Progenitor cell of endocrine pancreas (in vitro differentiated cells): ENCODE measurements around the gene MRPL9. TPM values are rescaled to one million over a fixed set of nuclear protein-coding genes. Genes with fewer than 3 reads are reported as not detected.
A peak's percentile ranks its signal among the peaks of the same experiment; 100 is the strongest.

Experiments
- DNase-seq: peaks from one replicate; pipeline ENCODE4 v3.0.0; 2021; ENCODE audit warnings: low spot score; ENCODE audit not compliant: unreplicated experiment
- H3K27ac Mint-ChIP-seq: 2 replicates; pipeline ENCODE4 v1.8.0; 2021; ENCODE audit warnings: mild to moderate bottlenecking, moderate library complexity, mixed read lengths
- H3K27me3 Mint-ChIP-seq: 2 replicates; pipeline ENCODE4 v1.8.0; 2021; ENCODE audit warnings: mixed read lengths
- H3K36me3 Mint-ChIP-seq: 2 replicates; pipeline ENCODE4 v1.8.0; 2022; ENCODE audit warnings: mixed read lengths; ENCODE audit not compliant: insufficient read depth
- H3K4me1 Mint-ChIP-seq: 2 replicates; pipeline ENCODE4 v1.8.0; 2021; ENCODE audit warnings: low read depth, mixed read lengths
- H3K4me3 Mint-ChIP-seq: 2 replicates; pipeline ENCODE4 v1.8.0; 2021; ENCODE audit warnings: low read depth, mild to moderate bottlenecking, moderate library complexity, mixed read lengths
- H3K9me3 Mint-ChIP-seq: 2 replicates; pipeline ENCODE4 v1.8.0; 2021; ENCODE audit warnings: low read depth, mixed read lengths
- CTCF ChIP-seq: fragments of 200-600 bp; sonication (generic); IDR thresholded peaks from one replicate; pipeline ENCODE4 v1.5.0; 2021; ENCODE audit warnings: antibody characterized with exemption, mild to moderate bottlenecking; ENCODE audit not compliant: unreplicated experiment
- total RNA-seq: library from RNA; stranded (reverse); gene quantifications from 2 replicates; pipeline ENCODE4 v1.2.1, GENCODE V29; 2021

Gene MRPL9
- total RNA-seq, 1 donor from 2014 or later: 79.4 TPM

GRCh38 chr1:151798571-151798970 lies 35.3 kb upstream of the MRPL9 start:
- H3K36me3 Mint-ChIP-seq: no peaks in the 10 kb centered on the region
- no peak for DNase-seq

GRCh38 chr1:151790940-151791651 lies 27.8 kb upstream of the MRPL9 start:
- DNase-seq: peak; percentile 18
- no peaks in the 10 kb centered on the region for H3K9me3 Mint-ChIP-seq
- H3K27ac Mint-ChIP-seq: peak overlapping the region; percentile 96
- H3K27me3 Mint-ChIP-seq: no peaks in the 10 kb centered on the region
- H3K4me3 Mint-ChIP-seq: peak overlapping the region; percentile 86
- H3K36me3 Mint-ChIP-seq: no peaks in the 10 kb centered on the region
- peaks cover 7% of the 10 kb centered on the region for H3K4me1 Mint-ChIP-seq
- no peak for TF ChIP-seq CTCF

More at GRCh38 chr1:151798571-151798970, 35.3 kb upstream of the MRPL9 start:
- no peaks in the 10 kb centered on the region for H3K4me1 Mint-ChIP-seq
- TF ChIP-seq CTCF: no peak
- H3K27ac Mint-ChIP-seq: no peak overlapping the region
- H3K27me3 Mint-ChIP-seq: peaks cover 24% of the 10 kb centered on the region
- no peak overlapping the region for H3K4me3 Mint-ChIP-seq
- no peaks in the 10 kb centered on the region for H3K9me3 Mint-ChIP-seq

DNA sequence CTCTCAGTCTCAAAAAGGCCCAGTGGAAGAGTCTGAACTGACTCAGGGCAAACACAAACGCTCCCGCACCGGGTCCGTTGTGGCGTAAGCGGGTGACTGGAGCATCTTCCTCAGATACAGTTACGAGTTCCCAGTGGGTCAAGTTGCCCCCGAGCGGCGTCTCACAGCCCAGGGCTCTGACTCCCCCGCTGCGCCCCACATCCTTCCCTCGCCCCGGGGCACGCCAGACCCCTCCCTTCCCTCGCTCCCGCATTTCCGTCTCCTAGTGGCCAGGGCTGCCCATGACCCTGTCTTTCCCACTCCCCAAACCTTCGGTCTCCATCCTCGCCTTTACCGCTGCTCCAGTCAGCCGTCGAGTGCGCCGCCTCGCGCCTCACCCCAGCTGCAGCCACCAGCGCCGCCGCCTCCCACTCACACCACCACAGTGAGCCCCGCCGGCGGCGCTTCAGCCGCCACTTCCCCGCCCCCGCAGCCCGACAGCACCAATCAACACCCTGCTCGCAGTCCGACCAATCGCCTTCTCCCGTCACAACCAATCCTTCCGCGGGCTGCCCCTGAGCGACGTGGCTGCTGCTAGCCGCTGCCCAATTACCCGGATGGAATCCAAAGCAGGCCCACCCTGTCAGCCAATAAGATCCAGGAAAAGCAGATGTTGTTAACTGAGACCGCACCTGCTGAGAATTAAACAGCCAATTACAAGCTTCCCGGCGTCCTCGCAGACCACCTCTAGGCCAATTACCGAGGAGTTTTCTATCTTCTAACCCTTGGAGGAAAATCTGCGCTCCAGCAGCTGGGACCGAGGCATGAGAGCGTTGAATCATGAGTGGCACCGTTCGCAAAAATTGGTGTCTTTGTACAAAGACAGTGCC lies 27.0 kb upstream of the MRPL9 start, which contains the start of gene TDRKH:
TDRKH (minus strand) TSS at position 430 of the 869 bp plus-strand sequence. CDS start 7,478 bp downstream, outside the sequence.
- H3K4me1 Mint-ChIP-seq: peaks cover 7% of the 10 kb centered on the region
- H3K36me3 Mint-ChIP-seq: no peaks in the 10 kb centered on the region
- H3K27me3 Mint-ChIP-seq: no peaks in the 10 kb centered on the region
- peak; percentile 43 for TF ChIP-seq CTCF
- no peaks in the 10 kb centered on the region for H3K9me3 Mint-ChIP-seq
- H3K27ac Mint-ChIP-seq: peak within 1 kb of the TSS; percentile 96
- peak within 1 kb of the TSS; percentile 86 for H3K4me3 Mint-ChIP-seq
- peak; percentile 95 for DNase-seq

DNA sequence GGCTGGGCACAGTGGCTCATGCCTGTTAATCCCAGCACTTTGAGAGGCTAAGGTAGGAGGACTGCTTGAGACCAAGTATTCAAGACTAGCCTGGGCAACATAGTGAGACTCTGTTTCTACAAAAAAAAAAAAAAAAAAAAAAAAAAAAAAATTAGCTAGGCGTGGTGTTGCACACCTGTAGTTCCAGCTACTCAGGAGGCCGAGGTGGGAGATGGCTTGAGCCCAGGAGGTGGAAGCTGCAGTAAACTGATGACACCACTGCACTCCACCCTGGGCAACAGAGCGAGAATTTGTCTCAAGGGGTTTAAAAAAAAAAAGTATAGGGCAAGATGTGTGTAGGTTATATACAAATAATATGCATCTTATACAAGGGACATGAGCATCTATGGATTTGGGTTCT lies 24.4 kb upstream of the MRPL9 start:
- no peak for DNase-seq
- Mint-ChIP-seq H3K27ac (no peak overlapping the region), H3K27me3 (no peaks in the 10 kb centered on the region), H3K4me3 (no peak overlapping the region), H3K4me1 (peaks cover 7% of the 10 kb centered on the region), H3K9me3 (no peaks in the 10 kb centered on the region), H3K36me3 (no peaks in the 10 kb centered on the region)
- no peak for TF ChIP-seq CTCF

DNA sequence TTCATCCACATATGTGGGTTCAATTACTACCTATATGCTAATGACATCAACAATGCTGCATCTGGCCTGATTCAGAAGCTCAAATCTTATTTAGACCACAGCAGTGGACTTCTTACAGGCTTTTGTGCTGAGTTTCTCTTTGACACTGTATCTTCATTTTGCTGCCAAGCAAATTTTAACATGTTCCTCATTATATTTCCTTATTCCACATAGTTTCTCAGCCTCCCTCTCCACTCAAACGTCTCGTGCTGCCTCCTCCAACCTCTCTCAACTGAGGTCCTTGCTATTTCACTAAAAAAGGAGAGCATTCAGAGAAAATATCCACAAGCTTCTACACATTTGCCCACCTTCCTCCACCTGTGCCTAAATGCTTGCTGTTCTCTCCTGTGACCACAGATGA lies 20.5 kb upstream of the MRPL9 start:
- H3K27me3 Mint-ChIP-seq: no peaks in the 10 kb centered on the region
- no peak for TF ChIP-seq CTCF
- H3K36me3 Mint-ChIP-seq: peaks cover 4% of the 10 kb centered on the region
- H3K4me1 Mint-ChIP-seq: no peaks in the 10 kb centered on the region
- no peaks in the 10 kb centered on the region for H3K9me3 Mint-ChIP-seq
- H3K4me3 Mint-ChIP-seq: no peak overlapping the region
- no peak for DNase-seq
- H3K27ac Mint-ChIP-seq: no peak overlapping the region
